Tibial nerve (tissue), 4 donors: ENCODE results near the gene DMD. TPM values are rescaled to one million over a fixed set of nuclear protein-coding genes. Genes with fewer than 3 reads are reported as not detected.

Source experiments
- DNase-seq, 2 donors: peaks; one replicate each; pipeline ENCODE4 v3.0.0-alpha.2; 2019; ENCODE audit warnings: low spot score in 2 of 2
- H3K27ac ChIP-seq, 4 donors: fragments of 200-600 bp; sonication (generic) in 3 of 4; one replicate each; pipeline ENCODE4 v1.5.1; 2017 to 2019; ENCODE audit warnings: mild to moderate bottlenecking in 1 of 4
- H3K27me3 ChIP-seq, 2 donors: fragments of 200-600 bp; sonication (generic) in 1 of 2; one replicate each; pipeline versions ENCODE4 v1.5.1 to v1.6.0; 2017 to 2019
- H3K36me3 ChIP-seq, 3 donors: fragments of 200-600 bp; sonication (generic); one replicate each; pipeline ENCODE4 v1.5.1; 2018 to 2019
- H3K4me1 ChIP-seq, 4 donors: fragments of 200-600 bp; sonication (generic) in 3 of 4; one replicate each; pipeline ENCODE4 v1.5.1; 2017 to 2019
- H3K4me3 ChIP-seq, 4 donors: fragments of 200-600 bp; sonication (generic) in 3 of 4; one replicate each; pipeline ENCODE4 v1.5.1; 2017 to 2019; ENCODE audit warnings: mild to moderate bottlenecking in 1 of 4, moderate library complexity in 1 of 4
- H3K9me3 ChIP-seq, 4 donors: fragments of 200-600 bp; sonication (generic) in 3 of 4; one replicate each; pipeline ENCODE4 v1.5.1; 2017 to 2019
- CTCF ChIP-seq, 5 experiments: fragments of 200-600 bp in 3 of 5; fragments of 450-650 bp in 2 of 5; sonication (generic) in 3 of 5; IDR thresholded peaks; one replicate each; pipeline ENCODE4 v1.5.1; 2016 to 2019; ENCODE audit warnings: antibody characterized with exemption in 5 of 5, mild to moderate bottlenecking in 3 of 5, moderate library complexity in 2 of 5
- EP300 ChIP-seq, 2 donors: sonication (generic); formaldehyde crosslinking; IDR thresholded peaks; one replicate each; pipeline ENCODE4 v1.6.1; 2017; ENCODE audit warnings: antibody characterized with exemption in 2 of 2, mild to moderate bottlenecking in 1 of 2
- POLR2A ChIP-seq, 2 donors: fragments of 450-650 bp; IDR thresholded peaks; one replicate each; pipeline ENCODE4 v1.6.1; 2017; ENCODE audit warnings: antibody characterized with exemption in 2 of 2, mild to moderate bottlenecking in 2 of 2, moderate library complexity in 2 of 2
- WGBS, 2 donors: methylation state at CpG; one replicate each; pipeline ENCODE4 v1.1.5; 2018; 5-methylcytosine and 5-hydroxymethylcytosine counted together
- total RNA-seq, 4 donors: library from RNA; depleted of rRNA; stranded (reverse); fragments of >200 nt; gene quantifications; one replicate each; pipeline ENCODE4 v1.1.0, GENCODE V29; 2016

DMD gene
- total RNA-seq, 4 donors from 2014 or later: 156 to 345 (median 245) TPM

- H3K27ac ChIP-seq: peak overlapping the region; percentile 32 to 85 (median 69)
- WGBS, 2 donors: 0 to 29% methylated on average over 26 to 53 of the region's 74 CpGs
- H3K4me1 ChIP-seq: peaks cover 0 to 9% (median 0%) of the 10 kb centered on the region in 4 donors
- peak in 1 of 2 donors; percentile 29 for DNase-seq
- peak in 1 of 2 donors; percentile 36 for TF ChIP-seq POLR2A (IDR thresholded peaks at IDR 0.05)
- TF ChIP-seq CTCF (IDR thresholded peaks at IDR 0.05): no peak
- peak in 1 of 2 donors; percentile 19 for TF ChIP-seq EP300 (IDR thresholded peaks at IDR 0.05)
- H3K36me3 ChIP-seq: no peaks in the 10 kb centered on the region
- peak overlapping the region; percentile 45 to 65 (median 50) for H3K4me3 ChIP-seq
- no peaks in the 10 kb centered on the region for H3K9me3 ChIP-seq
- H3K27me3 ChIP-seq: no peaks in the 10 kb centered on the region
Observed at GRCh38 chrX:31266203-31267076, 1944.9 kb downstream of the DMD start.

GRCh38 chrX:31265383-31265782 lies 1946.0 kb downstream of the DMD start:
- TF ChIP-seq EP300 (IDR thresholded peaks at IDR 0.05): no peak
- no peak for TF ChIP-seq CTCF (IDR thresholded peaks at IDR 0.05)
- no peak for TF ChIP-seq POLR2A (IDR thresholded peaks at IDR 0.05)
- no peaks in the 10 kb centered on the region for H3K36me3 ChIP-seq
- no peak for DNase-seq
- peaks cover 0 to 9% (median 0%) of the 10 kb centered on the region in 4 donors for H3K4me1 ChIP-seq
- no peaks in the 10 kb centered on the region for H3K27me3 ChIP-seq
- no peaks in the 10 kb centered on the region for H3K9me3 ChIP-seq
- peak overlapping the region in 2 of 4 donors; percentile 61 to 62 for H3K27ac ChIP-seq
- H3K4me3 ChIP-seq: peak overlapping the region; percentile 5 to 65 (median 14)
- 10 to 49% methylated on average over 7 of the region's 7 CpGs for WGBS, 2 donors

GRCh38 chrX:31260351-31260750 lies 1951.0 kb downstream of the DMD start:
- Histone ChIP-seq H3K27me3 (no peaks in the 10 kb centered on the region), H3K9me3 (no peaks in the 10 kb centered on the region), H3K4me3 (no peak overlapping the region), H3K27ac (peak overlapping the region in 1 of 4 donors; percentile 44), H3K36me3 (no peaks in the 10 kb centered on the region), H3K4me1 (no peaks in the 10 kb centered on the region)
- TF ChIP-seq CTCF (IDR thresholded peaks at IDR 0.05) (no peak), POLR2A (IDR thresholded peaks at IDR 0.05) (no peak), EP300 (IDR thresholded peaks at IDR 0.05) (no peak)
- 21 to 66% methylated on average over 5 of the region's 5 CpGs for WGBS, 2 donors
- no peak for DNase-seq

GRCh38 chrX:31258166-31258565 lies 1953.2 kb downstream of the DMD start:
- H3K9me3 ChIP-seq: no peaks in the 10 kb centered on the region
- H3K36me3 ChIP-seq: no peaks in the 10 kb centered on the region
- no peaks in the 10 kb centered on the region for H3K4me1 ChIP-seq
- H3K27me3 ChIP-seq: no peaks in the 10 kb centered on the region
- WGBS, 2 donors: 73 to 76% methylated on average over 4 of the region's 4 CpGs
- no peak overlapping the region for H3K27ac ChIP-seq
- DNase-seq: no peak
- H3K4me3 ChIP-seq: no peak overlapping the region
- TF ChIP-seq EP300 (IDR thresholded peaks at IDR 0.05) (no peak), CTCF (IDR thresholded peaks at IDR 0.05) (no peak), POLR2A (IDR thresholded peaks at IDR 0.05) (no peak)

GRCh38 chrX:31255310-31256033 lies 1955.9 kb downstream of the DMD start:
- Histone ChIP-seq H3K4me1 (no peaks in the 10 kb centered on the region), H3K27me3 (no peaks in the 10 kb centered on the region), H3K4me3 (no peak overlapping the region), H3K27ac (no peak overlapping the region), H3K36me3 (no peaks in the 10 kb centered on the region), H3K9me3 (no peaks in the 10 kb centered on the region)
- no peak for TF ChIP-seq POLR2A (IDR thresholded peaks at IDR 0.05)
- 79 to 81% methylated on average over 9 of the region's 9 CpGs for WGBS, 2 donors
- DNase-seq: no peak
